RPMI8226 (cell line): ENCODE data around the gene CLDND1.
A peak's percentile ranks its signal among the peaks of the same experiment; 100 is the strongest.
"Not testable (repeated sequence)": the region's sequence is repeated elsewhere in the genome, so short reads cannot be mapped to it uniquely, and the experiment has no call there.

Experiments
- DNase-seq: peaks from one replicate; pipeline ENCODE4 v3.0.0-alpha.2; 2015

Gene CLDND1

DNA sequence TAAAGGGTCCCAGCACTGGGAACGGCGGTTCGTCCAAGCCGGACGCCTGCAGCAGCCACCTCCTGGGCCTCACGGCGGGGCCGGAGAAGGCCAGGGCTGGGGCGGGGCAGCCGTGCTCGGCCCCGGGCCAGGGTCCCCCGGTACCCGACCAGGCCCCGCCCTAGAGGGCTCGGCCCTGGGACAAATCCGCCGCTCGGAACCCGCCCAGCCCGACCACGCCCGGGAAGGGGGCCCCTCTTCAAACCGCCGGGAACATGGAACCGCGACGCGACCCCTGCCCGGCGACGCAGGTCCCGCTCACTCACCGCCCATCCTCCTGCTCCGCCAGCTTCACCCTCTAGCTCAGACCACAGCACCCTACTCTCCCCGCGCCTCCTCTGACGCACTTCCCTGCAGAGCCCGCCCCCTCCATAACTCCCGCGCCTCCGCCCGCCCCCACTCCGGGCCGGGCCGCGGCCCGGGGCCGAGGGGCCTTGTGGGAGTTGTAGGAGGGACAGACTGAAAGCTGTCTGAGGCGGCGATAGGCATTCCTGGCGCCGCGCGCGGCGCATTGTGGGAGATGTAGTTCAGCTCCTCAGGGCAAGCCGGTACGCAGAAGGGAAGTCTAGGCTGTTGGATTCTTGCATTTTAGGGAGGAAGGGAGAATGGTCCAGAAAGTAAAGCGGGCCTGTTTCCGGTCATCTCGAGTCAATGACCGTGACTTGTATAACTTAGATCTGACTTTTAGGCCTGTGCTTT is at the start of gene CLDND1:
Gene CLDND1 (minus strand): TSS at position 359 of the 738 bp plus-strand sequence. CDS start 1,478 bp downstream, outside the sequence.
- DNase-seq = peak; percentile 97

- no peak for DNase-seq
These were observed 45.7 kb upstream of the CLDND1 start for GRCh38 chr3:98568402-98568801.

GRCh38 chr3:98567666-98568270 is 45.1 kb upstream of the CLDND1 start:
- no peak for DNase-seq

DNA sequence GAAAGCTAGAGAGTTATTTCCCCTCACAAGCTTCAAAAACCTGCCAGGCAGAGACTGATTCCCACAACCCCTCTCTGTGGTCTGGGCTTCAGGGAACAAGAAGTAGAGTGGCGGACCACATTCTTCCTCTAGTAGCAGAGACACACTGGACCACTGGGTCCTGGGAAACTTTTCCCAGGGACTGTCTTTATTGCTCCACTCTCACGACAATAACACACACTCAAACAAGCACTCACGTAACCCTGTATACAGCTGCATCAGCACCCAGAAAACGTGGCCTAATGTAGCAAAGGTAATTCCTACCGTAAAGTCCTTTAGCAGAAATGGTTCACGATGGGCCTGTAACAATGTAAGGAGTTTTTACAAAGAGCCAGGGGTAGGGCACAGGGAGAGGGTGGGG is 43.1 kb upstream of the CLDND1 start:
- no peak for DNase-seq

DNA sequence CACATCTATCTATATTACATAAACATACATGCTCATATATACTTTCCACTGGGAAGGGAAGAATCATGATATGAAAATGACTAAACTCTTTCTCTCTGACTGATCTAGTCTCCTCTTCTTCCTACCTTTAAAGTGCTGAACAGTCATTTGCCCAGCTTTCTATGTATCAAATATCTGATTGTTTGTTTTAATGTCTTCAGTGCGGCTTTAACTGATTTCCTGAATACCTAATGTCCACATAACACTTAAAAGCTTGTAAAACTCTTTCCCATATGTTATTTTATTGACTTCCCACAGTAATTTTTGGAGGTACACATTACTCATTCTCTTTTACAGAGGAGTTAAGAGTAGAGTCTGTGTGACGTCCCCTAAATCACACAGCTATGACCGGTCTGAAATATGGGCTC is 42.5 kb upstream of the CLDND1 start:
- DNase-seq = no peak

- no peak for DNase-seq
These were observed 41.7 kb upstream of the CLDND1 start for GRCh38 chr3:98564282-98565005.

DNA sequence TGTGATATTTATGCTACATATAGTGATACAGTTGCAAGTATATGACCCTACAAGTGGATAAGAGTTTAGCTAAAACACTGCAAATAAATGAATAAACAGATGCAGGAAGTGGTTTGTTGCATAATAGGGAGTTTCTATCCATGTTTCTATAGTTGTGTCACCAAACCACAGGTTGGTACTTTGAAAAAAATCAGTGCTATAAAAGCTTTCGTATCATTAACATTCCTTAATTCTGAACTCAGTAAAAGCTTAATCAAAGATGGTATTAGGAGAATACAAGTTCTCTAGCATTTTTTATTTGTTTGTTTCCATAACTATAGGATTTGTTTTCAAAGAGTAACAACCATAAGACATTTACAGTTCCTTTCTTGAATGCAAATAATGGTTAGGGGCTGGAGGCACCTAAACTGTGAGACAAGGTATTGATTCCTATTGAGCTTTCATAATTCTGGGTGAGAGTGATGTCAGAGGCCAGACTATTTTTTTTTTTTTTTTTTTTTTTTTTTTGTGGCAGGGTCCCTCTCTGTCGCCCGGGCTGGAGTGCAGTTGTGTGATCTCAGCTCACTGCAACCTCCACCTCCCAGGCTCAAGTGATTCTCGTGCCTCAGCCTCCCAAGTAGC is 41.1 kb upstream of the CLDND1 start:
- DNase-seq = no peak

- DNase-seq = no peak
These were observed 39.2 kb upstream of the CLDND1 start for GRCh38 chr3:98561727-98562521.

DNA sequence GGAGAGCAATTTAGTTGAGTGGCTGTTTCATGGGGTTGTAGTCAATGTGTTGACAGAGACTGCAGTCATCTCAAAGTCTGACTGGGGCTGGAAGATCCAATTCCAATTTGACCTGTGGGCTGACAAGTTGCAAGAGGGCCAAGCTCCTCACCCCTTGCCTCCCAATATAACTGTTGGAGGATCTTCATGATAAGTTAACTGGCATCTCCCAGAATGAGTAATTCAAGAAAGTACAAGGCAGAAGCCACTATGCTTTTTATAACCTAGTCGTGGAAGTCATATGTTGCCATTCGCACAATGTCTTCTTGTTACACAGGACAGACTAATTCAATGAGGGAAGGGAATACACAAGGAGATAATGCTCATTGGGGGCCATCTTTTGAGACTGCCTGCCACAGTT is 38.2 kb upstream of the CLDND1 start:
- DNase-seq = no peak

DNA sequence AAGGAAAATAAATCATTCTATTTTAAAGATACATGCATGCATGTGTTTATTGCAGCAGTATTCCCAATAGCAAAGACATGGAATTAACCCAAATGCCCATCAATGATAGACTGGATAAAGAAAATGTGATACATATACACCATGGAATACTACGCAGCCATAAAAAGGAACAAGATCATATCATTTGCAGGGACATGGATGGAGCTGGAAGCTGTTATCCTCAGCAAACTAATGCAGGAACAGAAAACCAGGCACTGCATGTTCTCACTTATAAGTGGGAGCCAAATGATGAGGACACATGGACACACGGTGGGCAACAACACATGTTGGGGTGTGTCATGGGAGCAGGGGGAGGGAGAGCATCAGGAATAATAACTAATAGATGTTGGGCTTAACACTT is 37.1 kb upstream of the CLDND1 start:
- not testable (repeated sequence) for DNase-seq

GRCh38 chr3:98558100-98558827 is 35.6 kb upstream of the CLDND1 start:
- DNase-seq = no peak

GRCh38 chr3:98557324-98558010 is 34.8 kb upstream of the CLDND1 start:
- no peak for DNase-seq

GRCh38 chr3:98556164-98557130 is 33.7 kb upstream of the CLDND1 start:
- DNase-seq = no peak

- no peak for DNase-seq
These were observed 32.3 kb upstream of the CLDND1 start for GRCh38 chr3:98555025-98555379.

GRCh38 chr3:98554580-98554979 is 31.9 kb upstream of the CLDND1 start:
- DNase-seq = no peak

- DNase-seq = no peak
These were observed 31.1 kb upstream of the CLDND1 start for GRCh38 chr3:98553753-98554152.

- DNase-seq = no peak
These were observed 30.4 kb upstream of the CLDND1 start for GRCh38 chr3:98553021-98553563.

DNA sequence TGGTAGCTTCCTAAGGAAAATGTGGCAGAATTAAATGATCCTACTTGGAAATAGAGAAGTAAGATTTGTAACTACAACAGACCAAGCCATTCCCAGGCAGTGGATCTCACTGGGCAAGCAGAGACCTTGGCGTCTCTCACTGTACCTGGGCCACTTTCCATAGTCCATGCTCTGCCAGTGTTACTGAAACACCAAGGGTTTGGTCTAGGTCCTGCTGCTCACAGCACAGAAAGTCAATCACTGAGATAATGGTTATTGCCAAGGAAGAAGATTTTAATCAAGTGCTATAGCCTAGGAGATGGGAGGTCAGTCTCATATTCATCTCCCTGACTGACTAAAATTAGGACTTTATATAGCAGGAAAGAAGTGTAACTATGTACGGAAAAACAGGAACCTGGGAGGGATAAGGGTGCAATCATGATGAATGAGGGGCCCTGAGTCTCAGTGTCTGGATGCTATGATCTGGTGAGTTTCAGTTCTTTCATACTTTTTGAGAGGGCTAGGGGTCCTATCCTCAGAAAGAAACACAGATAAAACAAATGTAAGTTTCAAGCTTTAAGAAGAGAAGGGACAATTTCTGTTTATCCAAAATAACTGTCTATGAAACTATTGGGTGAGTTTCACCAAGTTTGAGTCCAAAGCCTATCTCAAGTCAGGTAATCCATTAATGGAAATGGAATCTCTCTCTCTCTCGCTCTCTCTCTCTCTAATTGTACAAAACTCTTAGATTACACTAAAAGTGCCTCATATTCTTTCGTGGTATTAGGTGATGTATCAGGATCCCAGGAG is 29.7 kb upstream of the CLDND1 start:
- no peak for DNase-seq

DNA sequence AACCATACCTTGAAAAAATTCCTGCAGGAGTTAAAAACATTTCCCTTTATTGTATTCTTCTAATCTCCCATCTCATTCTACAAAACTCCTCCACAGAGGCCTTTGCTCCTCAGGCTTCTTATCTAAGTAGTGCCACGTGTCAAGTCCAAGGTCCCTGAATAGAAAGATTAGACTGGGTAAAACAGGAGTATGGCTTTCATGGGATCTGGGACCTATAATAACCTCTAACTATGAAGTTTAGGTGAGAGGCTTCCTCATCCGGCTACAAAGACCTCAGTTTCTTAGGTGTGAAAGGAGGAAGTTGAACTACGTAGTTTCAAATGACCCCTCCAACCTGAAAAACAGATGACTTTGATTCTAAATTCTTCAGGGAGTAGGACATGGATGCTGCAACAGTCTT is 29.1 kb upstream of the CLDND1 start:
- no peak for DNase-seq
